ENCODE measurements around the gene PRR33. TPM values are rescaled to one million over a fixed set of nuclear protein-coding genes. Genes with fewer than 3 reads are reported as not detected.
A peak's percentile ranks its signal among the peaks of the same experiment; 100 is the strongest.

The PRR33 gene
- total and polyA plus RNA-seq, 2 donors (not counting 1 experiment from before 2014, with no cell fraction given): not detected

DNA sequence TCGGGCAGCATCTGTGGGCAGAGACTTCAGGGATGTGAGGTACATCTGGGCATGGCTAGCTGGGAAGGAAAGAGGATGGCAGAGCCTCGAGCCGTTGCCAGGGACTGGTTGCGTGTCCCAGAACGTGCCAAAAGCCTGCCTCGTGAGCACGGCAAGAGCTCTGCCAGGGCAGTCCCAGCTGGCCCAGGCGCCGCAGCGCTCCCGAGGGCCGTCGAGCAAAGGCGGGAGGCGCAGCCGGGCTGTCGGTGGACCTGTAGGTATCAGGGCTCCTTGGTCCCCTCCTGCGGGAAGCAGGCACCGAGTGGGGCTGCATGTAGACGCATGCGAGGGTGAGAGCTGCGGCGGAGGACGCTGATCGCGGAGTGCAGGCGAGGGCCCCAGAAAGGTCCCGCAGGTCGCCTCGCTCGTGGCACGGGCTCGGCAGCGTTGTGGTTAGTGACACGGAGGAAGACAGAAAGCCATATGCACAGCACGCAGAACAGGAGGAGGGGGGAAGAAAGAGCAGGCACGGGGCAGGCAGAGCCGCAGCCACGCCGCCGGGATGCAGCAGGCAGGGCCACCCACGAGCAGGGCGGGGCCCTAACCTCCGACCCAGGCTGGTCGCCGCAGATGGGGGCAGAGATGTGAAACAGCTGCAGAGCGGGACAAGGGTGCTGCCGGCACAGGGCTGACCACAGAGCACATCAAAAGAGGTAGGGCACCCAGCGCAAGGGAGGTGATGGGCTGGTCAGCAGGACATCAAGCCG is 20.8 kb downstream of the PRR33 start:
- Histone ChIP-seq H3K4me2 (ENCODE audit: extremely low read depth, insufficient read depth, low read length) (no peak overlapping the region), H3K36me3 (ENCODE audit: control insufficient read depth, insufficient read depth, low read length) (no peaks in the 10 kb centered on the region), H3K9ac (ENCODE audit: insufficient read depth, low read length) (no peak overlapping the region), H4K20me1 (ENCODE audit: control insufficient read depth, extremely low read depth, insufficient read depth, low read length) (no peaks in the 10 kb centered on the region), H2AFZ (ENCODE audit: low read length) (no peak overlapping the region), H3K4me3 (replicated peaks in 1 of 4; ENCODE audit: control extremely low read depth in 1 of 4, insufficient read depth in 1 of 4, low read depth in 3 of 4, low read length in 4 of 4) (peak overlapping the region in 1 of 4 experiments; percentile 46), H3K27ac (ENCODE audit: insufficient read depth, low read length) (no peak overlapping the region), H3K9me3 (ENCODE audit: control insufficient read depth, insufficient read depth, low read depth, low read length) (no peaks in the 10 kb centered on the region), H3K4me1 (ENCODE audit: control insufficient read depth, extremely low read depth, insufficient read depth, low read length) (no peaks in the 10 kb centered on the region), H3K27me3 (ENCODE audit: control insufficient read depth, insufficient read depth, low read length) (peaks cover 15% of the 10 kb centered on the region), H3K79me2 (ENCODE audit: control insufficient read depth, insufficient read depth, low read length) (no peaks in the 10 kb centered on the region)
- no peak for TF ChIP-seq EZH2 (IDR thresholded peaks at IDR 0.05; ENCODE audit: low read length, missing control alignments)
- TF ChIP-seq, protein P1, sequence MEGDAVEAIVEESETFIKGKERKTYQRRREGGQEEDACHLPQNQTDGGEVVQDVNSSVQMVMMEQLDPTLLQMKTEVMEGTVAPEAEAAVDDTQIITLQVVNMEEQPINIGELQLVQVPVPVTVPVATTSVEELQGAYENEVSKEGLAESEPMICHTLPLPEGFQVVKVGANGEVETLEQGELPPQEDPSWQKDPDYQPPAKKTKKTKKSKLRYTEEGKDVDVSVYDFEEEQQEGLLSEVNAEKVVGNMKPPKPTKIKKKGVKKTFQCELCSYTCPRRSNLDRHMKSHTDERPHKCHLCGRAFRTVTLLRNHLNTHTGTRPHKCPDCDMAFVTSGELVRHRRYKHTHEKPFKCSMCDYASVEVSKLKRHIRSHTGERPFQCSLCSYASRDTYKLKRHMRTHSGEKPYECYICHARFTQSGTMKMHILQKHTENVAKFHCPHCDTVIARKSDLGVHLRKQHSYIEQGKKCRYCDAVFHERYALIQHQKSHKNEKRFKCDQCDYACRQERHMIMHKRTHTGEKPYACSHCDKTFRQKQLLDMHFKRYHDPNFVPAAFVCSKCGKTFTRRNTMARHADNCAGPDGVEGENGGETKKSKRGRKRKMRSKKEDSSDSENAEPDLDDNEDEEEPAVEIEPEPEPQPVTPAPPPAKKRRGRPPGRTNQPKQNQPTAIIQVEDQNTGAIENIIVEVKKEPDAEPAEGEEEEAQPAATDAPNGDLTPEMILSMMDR (conservative IDR thresholded peaks at IDR 0.05 in 1 of 2, IDR thresholded peaks at IDR 0.05 in 1 of 2; ENCODE audit: low read depth in 1 of 2, low read length in 2 of 2): no peak
- peak in 1 of 2 donors; percentile 47 for DNase-seq (ENCODE audit: low read depth in 2 of 2)

- peaks cover 15% of the 10 kb centered on the region for H3K27me3 ChIP-seq (ENCODE audit: control insufficient read depth, insufficient read depth, low read length)
- no peak overlapping the region for H2AFZ ChIP-seq (ENCODE audit: low read length)
- no peaks in the 10 kb centered on the region for H3K4me1 ChIP-seq (ENCODE audit: control insufficient read depth, extremely low read depth, insufficient read depth, low read length)
- no peak for DNase-seq (ENCODE audit: low read depth in 2 of 2)
- H3K9ac ChIP-seq (ENCODE audit: insufficient read depth, low read length): no peak overlapping the region
- H3K79me2 ChIP-seq (ENCODE audit: control insufficient read depth, insufficient read depth, low read length): no peaks in the 10 kb centered on the region
- no peak overlapping the region for H3K27ac ChIP-seq (ENCODE audit: insufficient read depth, low read length)
- TF ChIP-seq, protein P1 (conservative IDR thresholded peaks at IDR 0.05 in 1 of 2, IDR thresholded peaks at IDR 0.05 in 1 of 2; ENCODE audit: low read depth in 1 of 2, low read length in 2 of 2): no peak
- no peak for TF ChIP-seq EZH2 (IDR thresholded peaks at IDR 0.05; ENCODE audit: low read length, missing control alignments)
- no peaks in the 10 kb centered on the region for H3K9me3 ChIP-seq (ENCODE audit: control insufficient read depth, insufficient read depth, low read depth, low read length)
- H3K36me3 ChIP-seq (ENCODE audit: control insufficient read depth, insufficient read depth, low read length): no peaks in the 10 kb centered on the region
- H4K20me1 ChIP-seq (ENCODE audit: control insufficient read depth, extremely low read depth, insufficient read depth, low read length): no peaks in the 10 kb centered on the region
- no peak overlapping the region for H3K4me3 ChIP-seq (replicated peaks in 1 of 4; ENCODE audit: control extremely low read depth in 1 of 4, insufficient read depth in 1 of 4, low read depth in 3 of 4, low read length in 4 of 4)
- no peak overlapping the region for H3K4me2 ChIP-seq (ENCODE audit: extremely low read depth, insufficient read depth, low read length)
These were observed 21.4 kb downstream of the PRR33 start for GRCh38 chr11:1870326-1870696.

DNA sequence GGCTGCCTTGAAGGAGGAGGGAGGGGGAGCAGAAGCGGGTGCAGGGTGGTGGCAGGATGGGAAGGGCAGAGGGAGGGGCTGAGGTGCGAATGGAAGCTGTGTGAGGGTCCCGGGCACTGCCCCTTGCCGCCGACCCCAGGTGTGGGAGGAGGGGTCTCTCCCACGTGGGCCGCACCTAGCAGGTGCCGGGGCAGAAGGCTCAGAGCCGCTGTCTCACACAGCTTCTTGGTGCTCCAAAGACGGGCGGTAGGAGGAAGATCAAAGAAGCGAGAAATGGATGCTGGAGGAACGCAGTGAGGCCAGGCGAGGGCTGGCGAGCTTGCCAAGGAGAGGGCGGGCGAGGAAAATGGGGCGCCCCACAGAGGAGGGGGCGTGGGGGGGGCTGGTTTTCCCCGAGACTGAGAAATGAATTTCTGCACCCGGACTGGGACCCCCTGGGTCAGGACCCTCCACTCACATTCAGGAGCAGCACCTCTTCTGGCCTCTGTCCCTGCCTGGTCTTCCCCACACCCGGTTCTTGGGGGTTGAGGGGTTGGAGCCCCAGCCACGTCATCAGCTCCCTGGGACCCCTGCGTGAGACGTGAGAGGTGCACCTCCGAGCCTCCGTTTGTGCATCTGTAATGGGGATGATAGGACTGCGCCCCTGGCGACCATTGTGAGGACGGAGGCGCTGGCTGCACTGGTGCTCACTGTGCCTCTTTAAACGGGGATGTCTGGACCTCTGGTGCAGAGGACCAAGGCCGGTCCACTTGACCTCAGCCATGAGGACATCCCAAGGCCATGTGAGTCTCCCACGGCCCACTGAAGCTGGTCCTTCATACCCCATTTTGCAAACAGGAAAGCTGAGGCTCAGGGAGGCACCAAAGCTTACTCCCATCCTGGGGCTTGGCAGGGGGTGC is 22.0 kb downstream of the PRR33 start:
- Histone ChIP-seq H4K20me1 (ENCODE audit: control insufficient read depth, extremely low read depth, insufficient read depth, low read length) (no peaks in the 10 kb centered on the region), H3K9ac (ENCODE audit: insufficient read depth, low read length) (no peak overlapping the region), H3K9me3 (ENCODE audit: control insufficient read depth, insufficient read depth, low read depth, low read length) (no peaks in the 10 kb centered on the region), H2AFZ (ENCODE audit: low read length) (no peak overlapping the region), H3K4me2 (ENCODE audit: extremely low read depth, insufficient read depth, low read length) (no peak overlapping the region), H3K79me2 (ENCODE audit: control insufficient read depth, insufficient read depth, low read length) (no peaks in the 10 kb centered on the region), H3K36me3 (ENCODE audit: control insufficient read depth, insufficient read depth, low read length) (no peaks in the 10 kb centered on the region), H3K27me3 (ENCODE audit: control insufficient read depth, insufficient read depth, low read length) (peaks cover 15% of the 10 kb centered on the region), H3K27ac (ENCODE audit: insufficient read depth, low read length) (no peak overlapping the region), H3K4me1 (ENCODE audit: control insufficient read depth, extremely low read depth, insufficient read depth, low read length) (no peaks in the 10 kb centered on the region), H3K4me3 (replicated peaks in 1 of 4; ENCODE audit: control extremely low read depth in 1 of 4, insufficient read depth in 1 of 4, low read depth in 3 of 4, low read length in 4 of 4) (no peak overlapping the region)
- TF ChIP-seq EZH2 (IDR thresholded peaks at IDR 0.05; ENCODE audit: low read length, missing control alignments): peak; percentile 0
- TF ChIP-seq, protein P1 (conservative IDR thresholded peaks at IDR 0.05 in 1 of 2, IDR thresholded peaks at IDR 0.05 in 1 of 2; ENCODE audit: low read depth in 1 of 2, low read length in 2 of 2): peak in 1 of 2 donors; percentile 28
- DNase-seq (ENCODE audit: low read depth in 2 of 2): no peak

Data from fibroblast of lung (primary cell).